Activated naive CD8-positive, alpha-beta T cell treated with anti-CD3 and anti-CD28 coated beads, Interleukin-2, amount 50 U/mL, for 24 hours (primary cell): ENCODE measurements around the gene GNAI2.
"Not testable (repeated sequence)": the region's sequence is repeated elsewhere in the genome, so short reads cannot be mapped to it uniquely, and the experiment has no call there.

ENCODE experiments used
- ATAC-seq: fragments of 150-1000 bp; cut with Tn5 transposase; one replicate; pipeline ENCODE4 v1.10.0; 2021
- DNase-seq: peaks from one replicate; pipeline ENCODE4 v3.0.0; 2021
- H3K27ac Mint-ChIP-seq: one replicate; pipeline ENCODE4 v1.8.0; 2021; ENCODE audit warnings: mild to moderate bottlenecking, mixed read lengths
- H3K27me3 Mint-ChIP-seq: one replicate; pipeline ENCODE4 v1.8.0; 2021; ENCODE audit warnings: mixed read lengths
- H3K36me3 Mint-ChIP-seq: one replicate; pipeline ENCODE4 v1.8.0; 2021; ENCODE audit warnings: low read depth, mixed read lengths
- H3K4me1 Mint-ChIP-seq: one replicate; pipeline ENCODE4 v1.8.0; 2021; ENCODE audit warnings: mixed read lengths
- H3K4me3 Mint-ChIP-seq: one replicate; pipeline ENCODE4 v1.8.0; 2021; ENCODE audit warnings: mild to moderate bottlenecking, moderate library complexity, mixed read lengths
- H3K9me3 Mint-ChIP-seq: one replicate; pipeline ENCODE4 v1.8.0; 2021; ENCODE audit warnings: mixed read lengths

The GNAI2 gene

GRCh38 chr3:50227390-50228183 lies 8.4 kb upstream of the GNAI2 start:
- Mint-ChIP-seq H3K4me1 (peaks cover 30% of the 10 kb centered on the region), H3K27ac (peak overlapping the region; percentile 92), H3K9me3 (no peaks in the 10 kb centered on the region), H3K27me3 (peaks cover 8% of the 10 kb centered on the region), H3K4me3 (peak overlapping the region; percentile 94), H3K36me3 (no peaks in the 10 kb centered on the region)
- DNase-seq (peak; percentile 95), ATAC-seq (peak; percentile 85)

GRCh38 chr3:50228184-50228763 lies 7.7 kb upstream of the GNAI2 start:
- H3K9me3 Mint-ChIP-seq, ATAC-seq, DNase-seq, H3K36me3 Mint-ChIP-seq, H3K27me3 Mint-ChIP-seq: not testable (repeated sequence)
- peak overlapping the region; percentile 92 for H3K27ac Mint-ChIP-seq
- H3K4me1 Mint-ChIP-seq, result peaks cover 30% of the 10 kb centered on the region
- peak overlapping the region; percentile 94 for H3K4me3 Mint-ChIP-seq

GRCh38 chr3:50229490-50229889 lies 6.5 kb upstream of the GNAI2 start:
- Mint-ChIP-seq H3K27ac (no peak overlapping the region), H3K36me3 (no peaks in the 10 kb centered on the region), H3K4me3 (no peak overlapping the region), H3K4me1 (peaks cover 32% of the 10 kb centered on the region), H3K9me3 (no peaks in the 10 kb centered on the region), H3K27me3 (peaks cover 5% of the 10 kb centered on the region)
- DNase-seq (no peak), ATAC-seq (no peak)

GRCh38 chr3:50230104-50230793 lies 5.8 kb upstream of the GNAI2 start:
- no peak overlapping the region for H3K4me3 Mint-ChIP-seq
- no peak for DNase-seq
- no peaks in the 10 kb centered on the region for H3K9me3 Mint-ChIP-seq
- H3K4me1 Mint-ChIP-seq, result peaks cover 37% of the 10 kb centered on the region
- ATAC-seq, result no peak
- no peaks in the 10 kb centered on the region for H3K36me3 Mint-ChIP-seq
- no peaks in the 10 kb centered on the region for H3K27me3 Mint-ChIP-seq
- H3K27ac Mint-ChIP-seq, result no peak overlapping the region

GRCh38 chr3:50230794-50231125 lies 5.2 kb upstream of the GNAI2 start:
- H3K36me3 Mint-ChIP-seq, result no peaks in the 10 kb centered on the region
- no peak overlapping the region for H3K27ac Mint-ChIP-seq
- H3K27me3 Mint-ChIP-seq, result no peaks in the 10 kb centered on the region
- ATAC-seq, result no peak
- DNase-seq, result no peak
- H3K4me1 Mint-ChIP-seq, result peaks cover 37% of the 10 kb centered on the region
- H3K4me3 Mint-ChIP-seq, result no peak overlapping the region
- H3K9me3 Mint-ChIP-seq, result no peaks in the 10 kb centered on the region

GRCh38 chr3:50231581-50231980 lies 4.4 kb upstream of the GNAI2 start:
- no peaks in the 10 kb centered on the region for H3K36me3 Mint-ChIP-seq
- H3K27ac Mint-ChIP-seq, result no peak overlapping the region
- no peaks in the 10 kb centered on the region for H3K27me3 Mint-ChIP-seq
- no peak for DNase-seq
- no peak overlapping the region for H3K4me3 Mint-ChIP-seq
- no peaks in the 10 kb centered on the region for H3K9me3 Mint-ChIP-seq
- no peak for ATAC-seq
- peaks cover 30% of the 10 kb centered on the region for H3K4me1 Mint-ChIP-seq

GRCh38 chr3:50232303-50232702 lies 3.7 kb upstream of the GNAI2 start:
- H3K27ac Mint-ChIP-seq, result no peak overlapping the region
- H3K9me3 Mint-ChIP-seq, result no peaks in the 10 kb centered on the region
- no peak overlapping the region for H3K4me3 Mint-ChIP-seq
- no peaks in the 10 kb centered on the region for H3K36me3 Mint-ChIP-seq
- no peaks in the 10 kb centered on the region for H3K27me3 Mint-ChIP-seq
- H3K4me1 Mint-ChIP-seq, result peaks cover 27% of the 10 kb centered on the region
- no peak for DNase-seq
- ATAC-seq, result no peak

- Mint-ChIP-seq H3K9me3 (no peaks in the 10 kb centered on the region), H3K36me3 (no peaks in the 10 kb centered on the region), H3K27ac (no peak overlapping the region), H3K4me1 (peaks cover 23% of the 10 kb centered on the region), H3K27me3 (no peaks in the 10 kb centered on the region), H3K4me3 (no peak overlapping the region)
- no peak for ATAC-seq
- DNase-seq, result no peak
These were observed 2.8 kb upstream of the GNAI2 start for GRCh38 chr3:50233176-50233575.

GRCh38 chr3:50236484-50237132 lies 604 bp downstream of the GNAI2 start:
- Mint-ChIP-seq H3K9me3 (no peaks in the 10 kb centered on the region), H3K4me1 (peaks cover 45% of the 10 kb centered on the region), H3K36me3 (peaks cover 3% of the 10 kb centered on the region), H3K4me3 (peak overlapping the region; percentile 98), H3K27me3 (no peaks in the 10 kb centered on the region), H3K27ac (peak overlapping the region; percentile 93)
- DNase-seq (no peak), ATAC-seq (no peak)

GRCh38 chr3:50237133-50237651 lies 1.2 kb downstream of the GNAI2 start:
- peaks cover 3% of the 10 kb centered on the region for H3K36me3 Mint-ChIP-seq
- H3K4me1 Mint-ChIP-seq, result peaks cover 51% of the 10 kb centered on the region
- DNase-seq (peak; percentile 41), ATAC-seq (no peak)
- H3K9me3 Mint-ChIP-seq, result no peaks in the 10 kb centered on the region
- H3K4me3 Mint-ChIP-seq, result peak overlapping the region; percentile 98
- H3K27me3 Mint-ChIP-seq, result no peaks in the 10 kb centered on the region
- peak overlapping the region; percentile 93 for H3K27ac Mint-ChIP-seq

GRCh38 chr3:50237754-50238548 lies 1.9 kb downstream of the GNAI2 start:
- DNase-seq (peak; percentile 88), ATAC-seq (peak; percentile 51)
- H3K9me3 Mint-ChIP-seq, result no peaks in the 10 kb centered on the region
- H3K27me3 Mint-ChIP-seq, result no peaks in the 10 kb centered on the region
- peaks cover 57% of the 10 kb centered on the region for H3K4me1 Mint-ChIP-seq
- peak overlapping the region; percentile 93 for H3K27ac Mint-ChIP-seq
- peak overlapping the region; percentile 98 for H3K4me3 Mint-ChIP-seq
- peaks cover 3% of the 10 kb centered on the region for H3K36me3 Mint-ChIP-seq

- no peaks in the 10 kb centered on the region for H3K27me3 Mint-ChIP-seq
- DNase-seq, result no peak
- no peak for ATAC-seq
- peaks cover 4% of the 10 kb centered on the region for H3K36me3 Mint-ChIP-seq
- peaks cover 61% of the 10 kb centered on the region for H3K4me1 Mint-ChIP-seq
- H3K4me3 Mint-ChIP-seq, result peak overlapping the region; percentile 98
- peak overlapping the region; percentile 93 for H3K27ac Mint-ChIP-seq
- H3K9me3 Mint-ChIP-seq, result no peaks in the 10 kb centered on the region
These were observed 2.6 kb downstream of the GNAI2 start for GRCh38 chr3:50238549-50239026.

GRCh38 chr3:50239649-50240048 lies 3.6 kb downstream of the GNAI2 start:
- no peak for ATAC-seq
- Mint-ChIP-seq H3K4me1 (peaks cover 71% of the 10 kb centered on the region), H3K9me3 (no peaks in the 10 kb centered on the region), H3K27me3 (no peaks in the 10 kb centered on the region), H3K27ac (peak overlapping the region; percentile 93), H3K4me3 (peak overlapping the region; percentile 53), H3K36me3 (peaks cover 9% of the 10 kb centered on the region)
- DNase-seq, result no peak

GRCh38 chr3:50241163-50241562 lies 5.2 kb downstream of the GNAI2 start:
- Mint-ChIP-seq H3K27ac (peak overlapping the region; percentile 95), H3K9me3 (no peaks in the 10 kb centered on the region), H3K4me1 (peaks cover 77% of the 10 kb centered on the region), H3K27me3 (no peaks in the 10 kb centered on the region), H3K4me3 (peak overlapping the region; percentile 61), H3K36me3 (peaks cover 9% of the 10 kb centered on the region)
- DNase-seq (no peak), ATAC-seq (no peak)
